Esophagus squamous epithelium (tissue), 4 donors: ENCODE measurements around the gene CEACAM20.

Experiments used
- CTCF ChIP-seq, 6 experiments: fragments of 450-650 bp in 4 of 6; fragments of 200-600 bp in 2 of 6; sonication (generic) in 2 of 6; IDR thresholded peaks; one replicate each; pipeline ENCODE4 v1.5.1; 2016 to 2019; ENCODE audit warnings: antibody characterized with exemption in 6 of 6, mild to moderate bottlenecking in 4 of 6, moderate library complexity in 4 of 6
- POLR2A ChIP-seq, 4 donors: fragments of 450-650 bp; IDR thresholded peaks; one replicate each; pipeline ENCODE4 v1.6.1; 2017; ENCODE audit warnings: antibody characterized with exemption in 4 of 4, mild to moderate bottlenecking in 4 of 4, moderate library complexity in 3 of 4

DNA sequence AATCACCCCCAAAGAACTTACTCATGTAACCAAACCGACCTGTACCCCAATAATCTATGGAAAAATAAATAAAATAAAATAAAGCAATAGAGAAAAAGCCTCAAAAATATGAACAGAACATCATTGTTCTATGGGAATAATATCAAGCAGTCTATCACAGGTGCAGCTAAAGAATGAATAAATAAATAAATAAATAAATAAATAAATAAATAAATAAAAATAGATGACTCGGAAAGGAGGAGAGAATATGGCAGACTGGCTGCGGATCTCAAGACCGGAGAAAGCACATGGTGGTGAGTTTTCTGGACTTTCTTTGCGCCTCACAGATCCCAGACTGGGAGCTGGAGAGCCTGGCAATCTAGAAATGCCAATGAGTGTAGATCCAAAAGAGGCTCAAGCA is 22.4 kb upstream of the CEACAM20 start:
- TF ChIP-seq CTCF (IDR thresholded peaks at IDR 0.05) (no peak), POLR2A (IDR thresholded peaks at IDR 0.05) (no peak)
